Thoracic aorta (tissue), 2 donors: ENCODE measurements around the gene JMJD7. TPM values are rescaled to one million over a fixed set of nuclear protein-coding genes. Genes with fewer than 3 reads are reported as not detected.

Experiments used
- ATAC-seq: fragments of 150-250 bp; one replicate; pipeline ENCODE4 v1.8.0; 2017; ENCODE audit warnings: low read depth; ENCODE audit not compliant: insufficient number of reproducible peaks, low FRiP score
- DNase-seq: peaks from one replicate; pipeline ENCODE4 v3.0.0-alpha.2; 2020; ENCODE audit warnings: low spot score
- H3K27ac ChIP-seq, 2 donors: fragments of 200-600 bp; sonication (generic); 1 replicate in 1 of 2; 2 replicates in 1 of 2; pipeline ENCODE4 v1.5.1; 2016; ENCODE audit warnings: mild to moderate bottlenecking in 2 of 2, moderate library complexity in 2 of 2
- H3K27me3 ChIP-seq: fragments of 200-600 bp; sonication (generic); replicated peaks from 2 replicates; pipeline ENCODE4 v1.6.0; 2016; ENCODE audit warnings: mild to moderate bottlenecking; ENCODE audit not compliant: insufficient read depth
- H3K36me3 ChIP-seq: fragments of 200-600 bp; sonication (generic); one replicate; pipeline ENCODE4 v1.5.1; 2016
- H3K4me1 ChIP-seq, 2 donors: fragments of 200-600 bp; sonication (generic); 1 replicate in 1 of 2; 2 replicates in 1 of 2; pipeline versions ENCODE4 v1.5.1 to v1.6.0; 2016; ENCODE audit warnings: low read depth in 2 of 2, mild to moderate bottlenecking in 1 of 2; ENCODE audit not compliant: control insufficient read depth in 1 of 2
- H3K4me3 ChIP-seq: fragments of 200-600 bp; sonication (generic); 2 replicates; pipeline ENCODE4 v1.5.1; 2016; ENCODE audit warnings: mild to moderate bottlenecking
- H3K9me3 ChIP-seq: fragments of 200-600 bp; sonication (generic); 2 replicates; pipeline ENCODE4 v1.5.1; 2016
- total RNA-seq, 2 donors: library from RNA; depleted of rRNA; stranded (reverse); fragments of >200 nt; gene quantifications; one replicate each; pipeline versions ENCODE4 v1.1.0 to v1.2.3, GENCODE V29; 2016
- TF ChIP-seq, protein P1 (sequence below): fragments of 200-600 bp; sonication (generic); IDR thresholded peaks from one replicate; pipeline ENCODE4 v1.5.1; 2019; ENCODE audit warnings: antibody characterized with exemption

JMJD7 gene
- total RNA-seq, 2 donors from 2014 or later, result 1.1 to 11.3 TPM

DNA sequence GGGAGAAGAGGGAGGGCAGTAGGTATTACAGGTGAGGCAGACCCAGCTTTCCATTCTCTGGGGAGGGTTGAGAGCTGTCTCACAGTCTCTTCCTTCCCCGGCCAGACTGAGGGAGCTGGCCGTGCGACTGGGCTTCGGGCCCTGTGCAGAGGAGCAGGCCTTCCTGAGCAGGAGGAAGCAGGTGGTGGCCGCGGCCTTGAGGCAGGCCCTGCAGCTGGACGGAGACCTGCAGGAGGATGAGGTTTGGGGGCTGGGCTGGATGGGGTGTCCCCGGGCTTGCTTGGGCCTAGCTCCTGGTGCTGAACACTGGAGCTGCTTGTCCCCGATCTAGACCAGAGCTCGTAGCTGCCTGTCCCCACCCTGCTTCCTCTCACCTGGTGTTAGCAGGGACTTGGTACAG lies 15.7 kb downstream of the JMJD7 start:
- no peak overlapping the region for H3K4me3 ChIP-seq
- no peak for ATAC-seq
- no peak for DNase-seq
- H3K4me1 ChIP-seq, result no peaks in the 10 kb centered on the region
- no peak overlapping the region for H3K27ac ChIP-seq
- no peaks in the 10 kb centered on the region for H3K27me3 ChIP-seq
- H3K36me3 ChIP-seq, result peaks cover 54% of the 10 kb centered on the region
- H3K9me3 ChIP-seq, result no peaks in the 10 kb centered on the region
- TF ChIP-seq, protein P1, sequence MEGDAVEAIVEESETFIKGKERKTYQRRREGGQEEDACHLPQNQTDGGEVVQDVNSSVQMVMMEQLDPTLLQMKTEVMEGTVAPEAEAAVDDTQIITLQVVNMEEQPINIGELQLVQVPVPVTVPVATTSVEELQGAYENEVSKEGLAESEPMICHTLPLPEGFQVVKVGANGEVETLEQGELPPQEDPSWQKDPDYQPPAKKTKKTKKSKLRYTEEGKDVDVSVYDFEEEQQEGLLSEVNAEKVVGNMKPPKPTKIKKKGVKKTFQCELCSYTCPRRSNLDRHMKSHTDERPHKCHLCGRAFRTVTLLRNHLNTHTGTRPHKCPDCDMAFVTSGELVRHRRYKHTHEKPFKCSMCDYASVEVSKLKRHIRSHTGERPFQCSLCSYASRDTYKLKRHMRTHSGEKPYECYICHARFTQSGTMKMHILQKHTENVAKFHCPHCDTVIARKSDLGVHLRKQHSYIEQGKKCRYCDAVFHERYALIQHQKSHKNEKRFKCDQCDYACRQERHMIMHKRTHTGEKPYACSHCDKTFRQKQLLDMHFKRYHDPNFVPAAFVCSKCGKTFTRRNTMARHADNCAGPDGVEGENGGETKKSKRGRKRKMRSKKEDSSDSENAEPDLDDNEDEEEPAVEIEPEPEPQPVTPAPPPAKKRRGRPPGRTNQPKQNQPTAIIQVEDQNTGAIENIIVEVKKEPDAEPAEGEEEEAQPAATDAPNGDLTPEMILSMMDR, result no peak

DNA sequence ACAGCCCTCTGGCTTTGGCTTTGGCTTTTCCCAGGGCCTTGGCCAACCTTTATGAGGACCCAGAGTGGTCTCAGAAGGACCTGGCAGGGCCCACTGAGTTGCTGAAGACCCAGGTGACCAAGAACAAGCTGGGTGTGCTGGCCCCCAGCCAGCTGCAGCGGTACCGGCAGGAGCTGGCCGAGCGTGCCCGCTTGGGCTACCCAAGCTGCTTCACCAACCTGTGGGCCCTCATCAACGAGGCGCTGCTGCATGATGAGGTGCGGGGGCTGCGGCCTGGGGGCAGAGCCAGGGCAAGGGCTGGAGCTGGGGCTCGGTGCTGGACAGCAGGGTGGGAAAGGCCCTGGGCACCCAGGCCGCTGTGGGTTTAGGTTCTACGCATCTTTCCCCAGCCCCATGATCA lies 16.9 kb downstream of the JMJD7 start:
- H3K36me3 ChIP-seq, result peaks cover 54% of the 10 kb centered on the region
- no peak overlapping the region for H3K4me3 ChIP-seq
- no peaks in the 10 kb centered on the region for H3K4me1 ChIP-seq
- DNase-seq, result no peak
- no peak overlapping the region for H3K27ac ChIP-seq
- no peaks in the 10 kb centered on the region for H3K27me3 ChIP-seq
- TF ChIP-seq, protein P1, result no peak
- no peak for ATAC-seq
- H3K9me3 ChIP-seq, result no peaks in the 10 kb centered on the region

DNA sequence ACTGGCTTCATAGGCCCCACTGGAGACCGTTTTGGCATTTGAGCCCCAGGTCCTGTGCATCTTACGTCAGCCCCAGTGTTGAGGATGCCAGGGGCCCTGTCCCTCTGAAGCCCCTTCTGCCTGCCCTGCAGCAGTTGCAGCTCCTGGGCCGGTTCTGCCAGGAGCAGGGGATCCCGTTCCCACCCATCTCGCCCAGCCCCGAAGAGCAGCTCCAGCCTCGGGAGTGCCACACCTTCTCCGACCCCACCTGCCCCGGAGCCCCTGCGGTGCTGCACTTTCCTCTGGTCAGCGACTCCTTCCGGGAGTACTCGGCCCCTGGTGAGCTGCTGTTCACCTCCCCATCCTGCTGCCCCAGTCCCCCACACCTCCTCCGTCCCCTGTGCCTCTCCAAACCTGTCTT lies 19.3 kb downstream of the JMJD7 start:
- Histone ChIP-seq H3K4me3 (no peak overlapping the region), H3K4me1 (no peaks in the 10 kb centered on the region), H3K27ac (no peak overlapping the region), H3K27me3 (no peaks in the 10 kb centered on the region), H3K36me3 (peaks cover 37% of the 10 kb centered on the region), H3K9me3 (no peaks in the 10 kb centered on the region)
- TF ChIP-seq, protein P1, result no peak
- no peak for DNase-seq
- no peak for ATAC-seq

DNA sequence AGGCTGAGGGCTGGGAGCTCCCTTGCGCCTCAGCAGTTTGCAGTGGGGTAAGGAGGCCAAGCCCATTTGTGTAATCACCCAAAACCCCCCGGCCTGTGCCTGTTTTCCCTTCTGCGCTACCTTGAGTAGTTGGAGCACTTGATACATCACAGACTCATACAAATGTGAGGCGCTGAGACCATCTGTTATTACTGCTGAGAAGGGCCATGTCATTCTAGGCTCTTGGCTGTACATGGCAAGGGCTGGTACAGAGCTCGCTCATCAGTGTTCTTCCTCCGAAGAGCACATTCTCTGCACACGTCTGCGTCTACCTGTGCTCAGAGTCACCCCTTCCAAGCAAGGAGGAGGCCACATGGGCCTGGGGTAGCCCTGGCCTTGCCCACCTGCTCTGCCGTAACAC lies 20.1 kb downstream of the JMJD7 start:
- no peaks in the 10 kb centered on the region for H3K27me3 ChIP-seq
- H3K9me3 ChIP-seq, result no peaks in the 10 kb centered on the region
- TF ChIP-seq, protein P1, result no peak
- H3K4me3 ChIP-seq, result no peak overlapping the region
- no peak for ATAC-seq
- H3K27ac ChIP-seq, result no peak overlapping the region
- H3K4me1 ChIP-seq, result no peaks in the 10 kb centered on the region
- peaks cover 37% of the 10 kb centered on the region for H3K36me3 ChIP-seq
- no peak for DNase-seq

DNA sequence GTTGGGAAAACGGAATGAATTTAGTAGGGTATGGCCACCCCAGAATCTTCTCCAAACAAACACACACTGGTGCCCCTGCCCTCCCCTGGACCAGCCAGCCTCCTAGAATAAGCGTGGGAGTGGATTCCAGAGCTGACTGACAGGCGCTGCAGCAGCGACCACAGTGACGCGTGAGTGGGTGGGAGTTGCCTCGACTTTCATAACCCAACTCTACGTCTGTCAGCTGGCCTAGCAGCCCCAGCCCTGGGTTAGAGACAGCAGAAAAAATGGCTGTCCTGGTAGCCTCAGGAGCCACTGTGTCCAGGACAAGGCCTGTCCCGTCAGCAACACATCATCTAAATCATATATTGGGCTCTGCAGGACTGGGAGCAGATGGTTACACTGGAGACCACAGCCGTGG lies 20.7 kb downstream of the JMJD7 start:
- peaks cover 34% of the 10 kb centered on the region for H3K36me3 ChIP-seq
- DNase-seq, result no peak
- no peak overlapping the region for H3K4me3 ChIP-seq
- H3K27ac ChIP-seq, result no peak overlapping the region
- H3K9me3 ChIP-seq, result no peaks in the 10 kb centered on the region
- TF ChIP-seq, protein P1, result no peak
- no peak for ATAC-seq
- H3K4me1 ChIP-seq, result no peaks in the 10 kb centered on the region
- no peaks in the 10 kb centered on the region for H3K27me3 ChIP-seq
